ENCODE data around the gene MAB21L4.

MAB21L4 gene

GRCh38 chr2:240896394-240896793 lies 438 bp upstream of the MAB21L4 start:
- no peak for FAIRE-seq
- no peak for DNase-seq (ENCODE audit: insufficient read length, low spot score)
- no peak for TF ChIP-seq CTCF (IDR thresholded peaks at IDR 0.05; ENCODE audit: insufficient read depth, missing control alignments)

GRCh38 chr2:240894836-240895558 lies 959 bp downstream of the MAB21L4 start:
- DNase-seq (ENCODE audit: insufficient read length, low spot score) = no peak
- FAIRE-seq = no peak
- TF ChIP-seq CTCF (IDR thresholded peaks at IDR 0.05; ENCODE audit: insufficient read depth, missing control alignments) = no peak

- DNase-seq (ENCODE audit: insufficient read length, low spot score) (no peak), FAIRE-seq (no peak)
- TF ChIP-seq CTCF (IDR thresholded peaks at IDR 0.05; ENCODE audit: insufficient read depth, missing control alignments) = no peak
These were observed 1.9 kb downstream of the MAB21L4 start for GRCh38 chr2:240894006-240894405.

- no peak for TF ChIP-seq CTCF (IDR thresholded peaks at IDR 0.05; ENCODE audit: insufficient read depth, missing control alignments)
- DNase-seq (ENCODE audit: insufficient read length, low spot score) (peak; percentile 67), FAIRE-seq (no peak)
These were observed 2.6 kb downstream of the MAB21L4 start for GRCh38 chr2:240893363-240893844.

GRCh38 chr2:240892925-240893324 lies 3.0 kb downstream of the MAB21L4 start:
- DNase-seq (ENCODE audit: insufficient read length, low spot score) (no peak), FAIRE-seq (no peak)
- no peak for TF ChIP-seq CTCF (IDR thresholded peaks at IDR 0.05; ENCODE audit: insufficient read depth, missing control alignments)

- DNase-seq (ENCODE audit: insufficient read length, low spot score) (no peak), FAIRE-seq (no peak)
- no peak for TF ChIP-seq CTCF (IDR thresholded peaks at IDR 0.05; ENCODE audit: insufficient read depth, missing control alignments)
These were observed 3.6 kb downstream of the MAB21L4 start for GRCh38 chr2:240892356-240892755.

Measured in D721Med (cell line).